Body of pancreas (tissue), 4 donors: ENCODE measurements around the gene TENM4.

Experiments
- POLR2A ChIP-seq, 3 donors: fragments of 450-650 bp; IDR thresholded peaks; one replicate each; pipeline ENCODE4 v1.6.1; 2016; ENCODE audit warnings: antibody characterized with exemption in 3 of 3, mild to moderate bottlenecking in 2 of 3
- TF ChIP-seq, protein P1 (sequence below), 7 experiments: fragments of 450-650 bp in 4 of 7; fragments of 200-600 bp in 3 of 7; sonication (generic) in 3 of 7; IDR thresholded peaks; one replicate each; pipeline ENCODE4 v1.5.1; 2016 to 2019; ENCODE audit warnings: antibody characterized with exemption in 7 of 7

- TF ChIP-seq, protein P1, sequence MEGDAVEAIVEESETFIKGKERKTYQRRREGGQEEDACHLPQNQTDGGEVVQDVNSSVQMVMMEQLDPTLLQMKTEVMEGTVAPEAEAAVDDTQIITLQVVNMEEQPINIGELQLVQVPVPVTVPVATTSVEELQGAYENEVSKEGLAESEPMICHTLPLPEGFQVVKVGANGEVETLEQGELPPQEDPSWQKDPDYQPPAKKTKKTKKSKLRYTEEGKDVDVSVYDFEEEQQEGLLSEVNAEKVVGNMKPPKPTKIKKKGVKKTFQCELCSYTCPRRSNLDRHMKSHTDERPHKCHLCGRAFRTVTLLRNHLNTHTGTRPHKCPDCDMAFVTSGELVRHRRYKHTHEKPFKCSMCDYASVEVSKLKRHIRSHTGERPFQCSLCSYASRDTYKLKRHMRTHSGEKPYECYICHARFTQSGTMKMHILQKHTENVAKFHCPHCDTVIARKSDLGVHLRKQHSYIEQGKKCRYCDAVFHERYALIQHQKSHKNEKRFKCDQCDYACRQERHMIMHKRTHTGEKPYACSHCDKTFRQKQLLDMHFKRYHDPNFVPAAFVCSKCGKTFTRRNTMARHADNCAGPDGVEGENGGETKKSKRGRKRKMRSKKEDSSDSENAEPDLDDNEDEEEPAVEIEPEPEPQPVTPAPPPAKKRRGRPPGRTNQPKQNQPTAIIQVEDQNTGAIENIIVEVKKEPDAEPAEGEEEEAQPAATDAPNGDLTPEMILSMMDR (IDR thresholded peaks at IDR 0.05) = no peak
- TF ChIP-seq POLR2A (IDR thresholded peaks at IDR 0.05) = no peak
Observed at GRCh38 chr11:78795621-78796261, 645.1 kb downstream of the TENM4 start.
